HFFc6 (cell line): ENCODE data around the gene TPK1. TPM values are rescaled to one million over a fixed set of nuclear protein-coding genes. Genes with fewer than 3 reads are reported as not detected.

Experiments used
- DNase-seq: peaks from one replicate; pipeline ENCODE4 v3.0.0-alpha.2; 2018
- H3K27ac Mint-ChIP-seq: 2 replicates; pipeline ENCODE4 v1.8.0; 2020; ENCODE audit warnings: mild to moderate bottlenecking, mixed read lengths
- H3K27me3 Mint-ChIP-seq: 2 replicates; pipeline ENCODE4 v1.8.0; 2021; ENCODE audit warnings: mild to moderate bottlenecking, moderate library complexity, mixed read lengths; ENCODE audit not compliant: insufficient read depth
- H3K36me3 Mint-ChIP-seq: 2 replicates; pipeline ENCODE4 v1.8.0; 2021; ENCODE audit warnings: low read depth, mixed read lengths
- H3K4me1 Mint-ChIP-seq: 2 replicates; pipeline ENCODE4 v1.8.0; 2020; ENCODE audit warnings: low read depth, mixed read lengths
- H3K4me3 Mint-ChIP-seq: 2 replicates; pipeline ENCODE4 v1.8.0; 2020; ENCODE audit warnings: mild to moderate bottlenecking, moderate library complexity, mixed read lengths
- H3K9me3 Mint-ChIP-seq: 2 replicates; pipeline ENCODE4 v1.8.0; 2020; ENCODE audit warnings: mild to moderate bottlenecking, mixed read lengths
- total RNA-seq, 6 experiments: library from RNA; stranded (reverse); fragmentation: NEBNext Ultra II Directional; extraction: Animal tissue kit (Norgen Biotek cat#: 25700); gene quantifications; 2 replicates in 1 of 6; 3 replicates in 5 of 6; pipeline ENCODE4 v1.2.3, GENCODE V29; 2021
- TF ChIP-seq, protein P1 (sequence below): fragments of 200-600 bp; sonication (generic); IDR thresholded peaks from 2 replicates; pipeline ENCODE4 v1.5.0; 2021; ENCODE audit warnings: antibody characterized with exemption, mild to moderate bottlenecking

Gene TPK1
- total RNA-seq, 6 experiments from 2014 or later, result 0.11 to 0.82 (median 0.55) TPM; not detected in 2

DNA sequence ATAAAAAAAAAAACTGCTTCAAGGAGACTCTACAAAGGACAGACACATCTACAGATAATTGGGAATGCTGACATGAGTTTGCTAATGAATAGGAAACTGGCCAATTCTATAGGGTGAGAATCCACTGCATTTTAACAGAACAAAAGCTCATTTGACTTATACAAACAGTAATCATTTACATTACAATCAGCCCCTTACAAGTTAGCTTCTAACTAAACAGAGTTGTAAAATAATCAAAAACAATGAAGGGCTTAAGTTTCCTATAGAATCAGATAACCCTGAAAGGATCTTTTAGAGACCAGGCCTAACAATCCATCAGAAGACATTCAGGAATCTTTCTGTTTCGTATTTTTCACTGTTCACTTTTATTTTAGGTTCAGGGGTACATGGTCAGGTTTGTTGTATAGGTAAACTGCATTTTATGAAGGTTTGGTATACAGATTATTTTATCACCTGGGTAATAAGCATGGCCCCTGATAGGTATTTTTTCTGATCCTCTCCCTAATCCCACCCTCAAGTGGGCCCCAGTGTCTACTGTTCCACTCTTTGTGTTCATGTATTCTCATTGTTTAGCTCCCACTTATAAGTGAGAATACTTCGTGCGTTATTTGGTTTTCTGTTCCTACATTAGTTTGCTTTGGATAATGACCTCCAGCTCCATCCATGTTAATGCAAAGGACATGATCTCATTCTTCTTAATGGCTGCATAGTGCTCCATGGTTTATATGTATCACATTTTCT, 301.0 kb downstream of the TPK1 start:
- Mint-ChIP-seq H3K4me1 (no peaks in the 10 kb centered on the region), H3K9me3 (peaks cover 46% of the 10 kb centered on the region), H3K36me3 (no peaks in the 10 kb centered on the region), H3K27ac (no peak overlapping the region), H3K27me3 (no peaks in the 10 kb centered on the region), H3K4me3 (no peak overlapping the region)
- no peak for DNase-seq
- TF ChIP-seq, protein P1, sequence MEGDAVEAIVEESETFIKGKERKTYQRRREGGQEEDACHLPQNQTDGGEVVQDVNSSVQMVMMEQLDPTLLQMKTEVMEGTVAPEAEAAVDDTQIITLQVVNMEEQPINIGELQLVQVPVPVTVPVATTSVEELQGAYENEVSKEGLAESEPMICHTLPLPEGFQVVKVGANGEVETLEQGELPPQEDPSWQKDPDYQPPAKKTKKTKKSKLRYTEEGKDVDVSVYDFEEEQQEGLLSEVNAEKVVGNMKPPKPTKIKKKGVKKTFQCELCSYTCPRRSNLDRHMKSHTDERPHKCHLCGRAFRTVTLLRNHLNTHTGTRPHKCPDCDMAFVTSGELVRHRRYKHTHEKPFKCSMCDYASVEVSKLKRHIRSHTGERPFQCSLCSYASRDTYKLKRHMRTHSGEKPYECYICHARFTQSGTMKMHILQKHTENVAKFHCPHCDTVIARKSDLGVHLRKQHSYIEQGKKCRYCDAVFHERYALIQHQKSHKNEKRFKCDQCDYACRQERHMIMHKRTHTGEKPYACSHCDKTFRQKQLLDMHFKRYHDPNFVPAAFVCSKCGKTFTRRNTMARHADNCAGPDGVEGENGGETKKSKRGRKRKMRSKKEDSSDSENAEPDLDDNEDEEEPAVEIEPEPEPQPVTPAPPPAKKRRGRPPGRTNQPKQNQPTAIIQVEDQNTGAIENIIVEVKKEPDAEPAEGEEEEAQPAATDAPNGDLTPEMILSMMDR, result no peak

DNA sequence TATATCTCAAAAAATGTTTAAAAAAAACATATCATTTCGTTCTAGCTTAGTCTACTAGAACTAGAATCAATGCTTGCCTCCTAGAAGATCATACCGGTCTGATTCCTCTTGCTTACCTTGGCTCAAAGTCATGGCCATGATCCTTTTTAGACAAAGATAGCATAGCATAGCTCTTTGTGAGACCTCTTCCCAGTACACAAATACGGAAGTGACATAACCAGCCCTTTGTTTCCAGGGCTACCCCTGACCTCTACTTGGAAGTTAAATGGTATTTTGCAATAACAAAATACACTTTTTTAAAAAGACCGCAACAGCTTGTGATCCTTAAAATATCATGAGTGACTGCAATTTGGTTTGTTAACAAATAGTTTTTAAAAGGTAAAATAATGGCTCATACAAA, 301.7 kb downstream of the TPK1 start:
- TF ChIP-seq, protein P1, result no peak

DNA sequence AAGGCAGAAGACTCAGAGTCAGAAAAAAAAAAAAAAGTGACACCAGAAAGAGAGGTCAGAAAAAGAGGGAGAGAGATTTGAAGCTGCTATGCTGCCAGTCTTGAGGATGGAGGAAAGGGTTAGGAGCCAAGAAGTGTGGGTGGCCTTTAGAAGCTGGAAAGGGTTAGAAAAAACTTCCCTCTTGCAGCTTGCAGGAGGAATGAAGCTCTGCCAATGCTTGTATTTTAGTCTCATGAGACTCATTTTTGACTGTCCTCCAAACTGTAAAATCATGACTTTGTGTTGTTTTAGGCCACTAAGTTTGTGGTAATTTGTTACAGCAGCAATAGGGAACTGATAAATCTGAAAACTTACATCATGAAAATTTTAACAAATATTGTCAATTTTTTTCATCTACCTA, 304.7 kb downstream of the TPK1 start:
- peaks cover 68% of the 10 kb centered on the region for H3K9me3 Mint-ChIP-seq
- no peaks in the 10 kb centered on the region for H3K27me3 Mint-ChIP-seq
- H3K4me3 Mint-ChIP-seq, result no peak overlapping the region
- TF ChIP-seq, protein P1, result no peak
- no peaks in the 10 kb centered on the region for H3K36me3 Mint-ChIP-seq
- no peak overlapping the region for H3K27ac Mint-ChIP-seq
- no peak for DNase-seq
- no peaks in the 10 kb centered on the region for H3K4me1 Mint-ChIP-seq

More for the DNA sequence above, 301.7 kb downstream of the TPK1 start:
- no peak for DNase-seq
- no peaks in the 10 kb centered on the region for H3K27me3 Mint-ChIP-seq
- H3K27ac Mint-ChIP-seq, result no peak overlapping the region
- H3K4me3 Mint-ChIP-seq, result no peak overlapping the region
- H3K9me3 Mint-ChIP-seq, result peaks cover 47% of the 10 kb centered on the region
- no peaks in the 10 kb centered on the region for H3K4me1 Mint-ChIP-seq
- H3K36me3 Mint-ChIP-seq, result no peaks in the 10 kb centered on the region

DNA sequence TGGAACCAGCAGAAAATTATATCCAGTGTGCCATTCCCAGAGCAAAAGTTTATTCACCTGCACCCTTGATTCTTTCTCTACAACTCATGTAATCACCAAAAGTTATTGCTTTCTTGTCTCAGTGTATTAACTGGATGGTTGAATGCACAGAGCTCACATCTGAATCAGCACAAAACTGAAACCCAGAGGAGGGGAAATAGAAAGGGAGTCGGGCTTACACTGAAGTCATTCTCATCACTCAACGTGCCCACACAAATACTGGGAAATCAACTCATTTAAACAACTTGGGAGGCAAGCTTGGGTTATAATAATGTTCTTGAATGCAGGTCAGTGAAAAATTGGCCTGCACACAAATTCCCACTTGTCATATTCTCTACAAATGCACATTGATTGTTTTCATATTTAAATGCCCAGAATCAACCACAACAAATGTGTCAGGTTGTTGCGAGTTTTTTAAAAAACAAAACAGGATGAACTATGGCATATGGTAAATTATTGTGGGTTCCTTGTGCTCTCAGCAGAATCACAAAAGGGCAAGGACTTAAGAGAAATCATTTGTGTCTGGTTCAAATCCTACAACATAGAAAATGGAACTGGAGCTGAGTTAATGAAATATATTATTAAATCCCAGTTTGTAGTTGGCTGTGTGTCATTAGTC, 306.5 kb downstream of the TPK1 start:
- Mint-ChIP-seq H3K36me3 (no peaks in the 10 kb centered on the region), H3K4me3 (no peak overlapping the region), H3K9me3 (peaks cover 71% of the 10 kb centered on the region), H3K4me1 (no peaks in the 10 kb centered on the region), H3K27ac (no peak overlapping the region), H3K27me3 (no peaks in the 10 kb centered on the region)
- no peak for DNase-seq
- TF ChIP-seq, protein P1, result no peak

DNA sequence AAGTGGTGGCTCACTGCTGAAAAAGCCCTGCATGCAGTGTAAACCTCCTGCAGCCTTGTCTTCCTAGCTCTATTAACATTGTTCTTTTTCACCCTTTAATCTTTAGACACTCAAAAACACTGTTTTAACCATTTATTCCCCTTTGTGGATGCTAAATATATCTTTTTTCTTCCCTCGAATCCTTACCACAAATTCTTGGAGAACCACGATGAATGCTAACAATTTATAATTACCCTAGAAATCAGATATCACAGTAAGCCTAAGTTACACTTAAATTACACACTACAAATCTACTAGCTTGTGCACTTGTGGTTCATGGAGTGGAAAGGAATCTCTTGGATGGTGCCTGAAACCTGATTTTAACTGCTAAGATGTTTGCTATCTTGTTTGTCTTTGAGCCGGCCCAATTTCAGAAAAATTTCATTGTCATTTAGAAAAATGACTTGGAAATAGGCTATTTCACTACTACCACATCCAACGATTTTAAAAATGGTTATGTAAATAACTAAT, 307.3 kb downstream of the TPK1 start:
- no peak overlapping the region for H3K4me3 Mint-ChIP-seq
- no peak overlapping the region for H3K27ac Mint-ChIP-seq
- no peaks in the 10 kb centered on the region for H3K27me3 Mint-ChIP-seq
- TF ChIP-seq, protein P1, result no peak
- H3K36me3 Mint-ChIP-seq, result no peaks in the 10 kb centered on the region
- no peaks in the 10 kb centered on the region for H3K4me1 Mint-ChIP-seq
- no peak for DNase-seq
- peaks cover 74% of the 10 kb centered on the region for H3K9me3 Mint-ChIP-seq
